GM12878 (cell line): Measurements from ENCODE around the gene TRAFD1. TPM values are rescaled to one million over a fixed set of nuclear protein-coding genes. Genes with fewer than 3 reads are reported as not detected.

Experiments used
- ATAC-seq: fragments of 200-7000 bp; cut with Tn5 transposase; 3 replicates; pipeline ENCODE4 v1.9.1; 2020; ENCODE audit warnings: mild to moderate bottlenecking, moderate library complexity
- BruUV-seq: library from RNA; stranded (reverse); fragments of 400-500 nt; replicated peaks from 2 replicates; lab custom pipeline; 2021; lab: Mats Ljungman, UMichigan
- CTCF ChIA-PET: fragments of 300-600 bp; sonication (Branson Sonifier 250); formaldehyde crosslinking; extraction: SDS; loops from one replicate; lab custom pipeline; 2021; ENCODE audit warnings: inconsistent platforms; lab: Yijun Ruan, JAX
- POLR2A ChIA-PET: fragments of 350-600 bp; formaldehyde crosslinking; extraction: SDS; loops from one replicate; lab custom pipeline; 2021; ENCODE audit warnings: inconsistent platforms; lab: Charles Lee
- RAD21 ChIA-PET: fragments of 300-600 bp; sonication (Branson Sonifier 250); formaldehyde crosslinking; loops from one replicate; lab custom pipeline; 2023; ENCODE audit warnings: antibody characterized with exemption; ENCODE audit not compliant: unreplicated experiment; lab: Charles Lee
- SMC1A ChIA-PET: fragments of 300-600 bp; sonication (Branson Sonifier 250); formaldehyde crosslinking; loops from one replicate; lab custom pipeline; 2023; ENCODE audit not compliant: unreplicated experiment, uncharacterized antibody; lab: Charles Lee
- DNase-seq: peaks from one replicate; pipeline ENCODE4 v3.0.0-alpha.2; 2011; ENCODE audit warnings: low read depth, low spot score
- FAIRE-seq: peaks from 3 replicates; lab custom pipeline; 2011; peaks lifted over from hg19 to GRCh38; lab: Jason Lieb, UNC
- H2AFZ ChIP-seq: 2 replicates; pipeline ENCODE4 v1.6.0; 2011; ENCODE audit warnings: low read depth, low read length, control low read depth; ENCODE audit not compliant: control insufficient read depth
- H3K27ac ChIP-seq: 2 replicates; pipeline ENCODE4 v1.5.1; 2011; ENCODE audit warnings: control low read depth; ENCODE audit not compliant: control insufficient read depth, insufficient read depth
- H3K27me3 ChIP-seq, 2 experiments: replicated peaks in 1 of 2; 2 replicates each; pipeline versions ENCODE4 v1.6.0 to v1.6.1; 2011; ENCODE audit warnings: low read length in 1 of 2; ENCODE audit not compliant: control insufficient read depth in 2 of 2, insufficient read depth in 2 of 2
- H3K36me3 ChIP-seq, 2 experiments: 2 replicates each; pipeline ENCODE4 v1.5.1; 2011; ENCODE audit warnings: low read length in 1 of 2; ENCODE audit not compliant: control insufficient read depth in 2 of 2, insufficient read depth in 2 of 2
- H3K4me1 ChIP-seq: 2 replicates; pipeline ENCODE4 v1.6.1; 2011; ENCODE audit warnings: mild to moderate bottlenecking, low read length, moderate library complexity, mixed read lengths; ENCODE audit not compliant: control insufficient read depth, insufficient read depth
- H3K4me2 ChIP-seq: 2 replicates; pipeline ENCODE4 v1.6.0; 2011; ENCODE audit warnings: control low read depth; ENCODE audit not compliant: control insufficient read depth, insufficient read depth
- H3K4me3 ChIP-seq: fragments of 200-600 bp; sonication (generic); 2 replicates; pipeline ENCODE4 v1.5.1; 2016
- H3K79me2 ChIP-seq: 2 replicates; pipeline ENCODE4 v1.6.0; 2011; ENCODE audit warnings: low read length; ENCODE audit not compliant: control insufficient read depth, insufficient read depth
- H3K9ac ChIP-seq: 2 replicates; pipeline ENCODE4 v1.8.0; 2011; ENCODE audit warnings: low read length, control low read depth, mixed read lengths; ENCODE audit not compliant: control insufficient read depth, insufficient read depth
- H3K9me3 ChIP-seq: replicated peaks from 3 replicates; pipeline ENCODE4 v1.5.1; 2011; ENCODE audit warnings: mild to moderate bottlenecking, low read length; ENCODE audit not compliant: control insufficient read depth, insufficient read depth
- H4K20me1 ChIP-seq: 2 replicates; pipeline ENCODE4 v1.6.0; 2011; ENCODE audit not compliant: control insufficient read depth, insufficient read depth
- BACH1 ChIP-seq: fragments of 450-650 bp; IDR thresholded peaks from 2 replicates; pipeline ENCODE4 v1.6.1; 2017; ENCODE audit warnings: mild to moderate bottlenecking, borderline replicate concordance
- BMI1 ChIP-seq: fragments of 450-650 bp; IDR thresholded peaks from 2 replicates; pipeline ENCODE4 v1.6.1; 2016; ENCODE audit warnings: mild to moderate bottlenecking, moderate library complexity, borderline replicate concordance
- DPF2 ChIP-seq: fragments of 450-650 bp; IDR thresholded peaks from 2 replicates; pipeline ENCODE4 v1.6.1; 2017; ENCODE audit warnings: mild to moderate bottlenecking
- E4F1 ChIP-seq: fragments of 450-650 bp; IDR thresholded peaks from 2 replicates; pipeline ENCODE4 v1.6.1; 2018; ENCODE audit warnings: borderline replicate concordance, mild to moderate bottlenecking; ENCODE audit not compliant: partially characterized antibody
- FOS ChIP-seq: IDR thresholded peaks from 3 replicates; pipeline ENCODE4 v1.6.1; 2011; ENCODE audit warnings: borderline replicate concordance; ENCODE audit not compliant: insufficient read length; ENCODE audit errors: extremely low read depth
- GABPA ChIP-seq: IDR thresholded peaks from 2 replicates; pipeline ENCODE4 v1.6.1; 2014; ENCODE audit warnings: antibody characterized with exemption, low read depth, mild to moderate bottlenecking, inconsistent platforms
- HDAC6 ChIP-seq: fragments of 200-600 bp; sonication (generic); IDR thresholded peaks from one replicate; pipeline ENCODE4 v1.8.0; 2017; ENCODE audit warnings: antibody characterized with exemption; ENCODE audit not compliant: unreplicated experiment
- IRF5 ChIP-seq: fragments of 450-650 bp; IDR thresholded peaks from 2 replicates; pipeline ENCODE4 v1.6.1; 2017; ENCODE audit warnings: borderline replicate concordance
- MEF2A ChIP-seq: IDR thresholded peaks from 2 replicates; pipeline ENCODE4 v1.6.1; 2011; ENCODE audit warnings: low read depth, mild to moderate bottlenecking, low read length, moderate library complexity; ENCODE audit not compliant: insufficient read depth
- MEF2B ChIP-seq: fragments of 450-650 bp; IDR thresholded peaks from 2 replicates; pipeline ENCODE4 v1.6.1; 2018; ENCODE audit warnings: mild to moderate bottlenecking, moderate library complexity; ENCODE audit not compliant: partially characterized antibody, poor library complexity, severe bottlenecking
- MTA2 ChIP-seq: fragments of 450-650 bp; IDR thresholded peaks from 2 replicates; pipeline ENCODE4 v1.6.1; 2016; ENCODE audit warnings: low read depth, mild to moderate bottlenecking, moderate library complexity
- MTA3 ChIP-seq: IDR thresholded peaks from 2 replicates; pipeline ENCODE4 v1.6.1; 2012; ENCODE audit warnings: low read length, inconsistent platforms, borderline replicate concordance
- MYC ChIP-seq: IDR thresholded peaks from 2 replicates; pipeline ENCODE4 v1.6.1; 2011; ENCODE audit warnings: mild to moderate bottlenecking, low read length, moderate library complexity, inconsistent platforms; ENCODE audit not compliant: insufficient read depth, insufficient replicate concordance, insufficient read length, severe bottlenecking
- NFIC ChIP-seq: IDR thresholded peaks from 2 replicates; pipeline ENCODE4 v1.6.1; 2012; ENCODE audit warnings: low read depth, mild to moderate bottlenecking, inconsistent platforms, low read length, moderate library complexity
- NFYB ChIP-seq: IDR thresholded peaks from 2 replicates; pipeline ENCODE4 v1.6.1; 2011; ENCODE audit warnings: low read depth, mild to moderate bottlenecking, low read length, improper control_type of control experiment, moderate library complexity; ENCODE audit not compliant: insufficient read depth
- NRF1 ChIP-seq: conservative IDR thresholded peaks from 2 replicates; pipeline ENCODE4 v1.6.1; 2011; ENCODE audit warnings: mild to moderate bottlenecking, low read depth, low read length, improper control_type of control experiment
- PML ChIP-seq: IDR thresholded peaks from 2 replicates; pipeline ENCODE4 v1.6.1; 2012; ENCODE audit warnings: low read length, inconsistent platforms
- POLR2AphosphoS2 ChIP-seq: IDR thresholded peaks from 2 replicates; pipeline ENCODE4 v1.6.1; 2011; ENCODE audit warnings: low read depth, mild to moderate bottlenecking, low read length, improper control_type of control experiment, moderate library complexity
- SMARCA5 ChIP-seq: fragments of 450-650 bp; IDR thresholded peaks from 2 replicates; pipeline ENCODE4 v1.6.1; 2017; ENCODE audit warnings: mild to moderate bottlenecking
- STAT3 ChIP-seq: IDR thresholded peaks from 2 replicates; pipeline ENCODE4 v1.6.1; 2011; ENCODE audit warnings: low read depth, low read length, improper control_type of control experiment
- YBX1 ChIP-seq: fragments of 450-650 bp; IDR thresholded peaks from 2 replicates; pipeline ENCODE4 v1.6.1; 2016; ENCODE audit warnings: antibody characterized with exemption
- ZBED1 ChIP-seq: IDR thresholded peaks from 2 replicates; pipeline ENCODE4 v1.6.1; 2016; ENCODE audit warnings: borderline replicate concordance
- ZNF24 ChIP-seq: fragments of 450-650 bp; IDR thresholded peaks from 2 replicates; pipeline ENCODE4 v1.6.1; 2017; ENCODE audit warnings: antibody characterized with exemption, mild to moderate bottlenecking
- WGBS: methylation state at CpG from one replicate; pipeline ENCODE4 v1.1.6; 2016; ENCODE audit warnings: low lambda C conversion rate; ENCODE audit not compliant: insufficient replicate concordance, insufficient coverage; ENCODE audit errors: missing lambda C conversion rate; 5-methylcytosine and 5-hydroxymethylcytosine counted together
- in situ Hi-C: fragments of 300-500 bp; cut with MboI; formaldehyde crosslinking; loops from 9 replicates; pipeline ENCODE4 v1.14.3; 2018; ENCODE audit warnings: mixed read lengths
- intact Hi-C: fragments of 100-400 bp; cut with micrococcal nuclease; formaldehyde crosslinking; loops from one replicate; pipeline ENCODE4 v1.14.2; 2022; ENCODE audit not compliant: unreplicated experiment
- polyA plus RNA-seq, 11 experiments: library from polyadenylated mRNA; depleted of rRNA in 4 of 11; unstranded in 6 of 11; stranded (reverse) in 5 of 11; fragments of >200 nt; fragmentation: Nextera tagmentation in 4 of 11; fragmentation: Illumina TruSeq in 1 of 11; extraction: Ambion mirVana in 4 of 11; extraction: Trizol in 1 of 11; gene quantifications; 1 replicate in 1 of 11; 2 replicates in 10 of 11; pipeline versions ENCODE4 v1.2.1 to v1.2.3, GENCODE V29; 2011 to 2016; ENCODE audit warnings: inconsistent platforms in 2 of 11, missing spikeins in 2 of 11, low read depth in 1 of 11
- total RNA-seq, 4 experiments: library from RNA; depleted of rRNA in 3 of 4; stranded (reverse); fragments of >200 nt in 3 of 4; fragmentation: Illumina TruSeq in 1 of 4; extraction: Trizol in 1 of 4; gene quantifications; 2 replicates each; pipeline versions ENCODE4 v1.2.1 to v1.2.3, GENCODE V29; 2013 to 2021

TRAFD1 gene
- total and polyA plus RNA-seq, 10 of the 15 experiments (the other 5 are each of a cell fraction or from before 2014, with no cell fraction given) = 37.2 to 55.5 (median 46.2) TPM

GRCh38 chr12:112161711-112162110 lies 36.4 kb downstream of the TRAFD1 start (continued):
- no peak for TF ChIP-seq IRF5
- TF ChIP-seq GABPA = no peak
- no peak for TF ChIP-seq PML
- TF ChIP-seq MEF2A = no peak
- TF ChIP-seq FOS = no peak

GRCh38 chr12:112162241-112162790 lies 37.0 kb downstream of the TRAFD1 start:
- H2AFZ ChIP-seq = no peak overlapping the region
- FAIRE-seq = no peak
- in situ Hi-C loops = no loop called here
- peaks cover 3% of the 10 kb centered on the region; the same call in 2 of the 3 replicates for H3K9me3 ChIP-seq
- no peaks in the 10 kb centered on the region for H3K79me2 ChIP-seq
- ATAC-seq = no peak
- H3K4me1 ChIP-seq = no peaks in the 10 kb centered on the region
- ChIA-PET RAD21 (no interaction called here), CTCF (no interaction called here), POLR2A (interaction anchor here (0.5 to 0.7 kb wide), 2 partner anchors 22 to 78 kb away, joined by 3 read pairs; no protein-coding TSS in a partner anchor), SMC1A (no interaction called here)
- no peak overlapping the region for H3K9ac ChIP-seq
- WGBS = 94% methylated on average over 12 of the region's 12 CpGs
- intact Hi-C loops = no loop called here
- no peak overlapping the region for H3K4me2 ChIP-seq
- peaks cover 5% of the 10 kb centered on the region in 2 experiments; a peak in 3 of 4 replicates for H3K36me3 ChIP-seq
- no peak overlapping the region for H3K4me3 ChIP-seq
- no peaks in the 10 kb centered on the region for H4K20me1 ChIP-seq
- no peak overlapping the region for H3K27ac ChIP-seq
- DNase-seq = no peak
- BruUV-seq = no TSS peak
- H3K27me3 ChIP-seq = no peaks in the 10 kb centered on the region
- TF ChIP-seq SMARCA5 (no peak), MTA3 (no peak), HDAC6 (no peak), STAT3 (no peak), ZNF24 (no peak), POLR2AphosphoS2 (no peak), NFYB (no peak), BACH1 (no peak), YBX1 (no peak), MTA2 (no peak), DPF2 (no peak), MYC (no peak), NFIC (no peak), ZBED1 (no peak), NRF1 (no peak), BMI1 (no peak), MEF2B (no peak), E4F1 (no peak)
